H1 (cell line): ENCODE results near the gene PIEZO1. TPM values are rescaled to one million over a fixed set of nuclear protein-coding genes. Genes with fewer than 3 reads are reported as not detected.

ENCODE experiments used
- BCL11A ChIP-seq, 2 experiments: IDR thresholded peaks; one replicate each; pipeline ENCODE4 v1.6.1; 2011; ENCODE audit warnings: low read depth in 2 of 2, low read length in 2 of 2, mild to moderate bottlenecking in 2 of 2
- HDAC2 ChIP-seq, 2 experiments: fragments of 300-600 bp in 1 of 2; sonication (generic) in 1 of 2; IDR thresholded peaks; 2 replicates each; pipeline ENCODE4 v1.6.1; 2011 to 2012; ENCODE audit warnings: low read depth in 2 of 2, low read length in 2 of 2, mild to moderate bottlenecking in 2 of 2, moderate library complexity in 2 of 2, borderline replicate concordance in 1 of 2, inconsistent platforms in 1 of 2
- ZNF274 ChIP-seq: IDR thresholded peaks from 2 replicates; pipeline ENCODE4 v1.7.0; 2012; ENCODE audit warnings: low read length, borderline replicate concordance; ENCODE audit errors: extremely low read depth
- polyA plus RNA-seq, 7 experiments: library from polyadenylated mRNA; depleted of rRNA in 3 of 7; stranded (reverse) in 5 of 7; unstranded in 2 of 7; fragments of >200 nt in 5 of 7; fragments of 200-250 nt in 2 of 7; gene quantifications; 1 replicate in 5 of 7; 2 replicates in 1 of 7; 4 replicates in 1 of 7; pipeline versions ENCODE4 v1.2.1 to v1.2.3, GENCODE V29; 2011 to 2013; ENCODE audit warnings: missing spikeins in 2 of 7, mixed read lengths in 2 of 7
- total RNA-seq: library from RNA; stranded (reverse); fragmentation: NEBNext Ultra II Directional; extraction: Animal tissue kit (Norgen Biotek cat#: 25700); gene quantifications from 2 replicates; pipeline ENCODE4 v1.2.1, GENCODE V29; 2021

The PIEZO1 gene
- total and polyA plus RNA-seq, 2 of the 8 experiments (the other 6 are each of a cell fraction or from before 2014, with no cell fraction given) = 42.3 to 67.5 TPM

DNA sequence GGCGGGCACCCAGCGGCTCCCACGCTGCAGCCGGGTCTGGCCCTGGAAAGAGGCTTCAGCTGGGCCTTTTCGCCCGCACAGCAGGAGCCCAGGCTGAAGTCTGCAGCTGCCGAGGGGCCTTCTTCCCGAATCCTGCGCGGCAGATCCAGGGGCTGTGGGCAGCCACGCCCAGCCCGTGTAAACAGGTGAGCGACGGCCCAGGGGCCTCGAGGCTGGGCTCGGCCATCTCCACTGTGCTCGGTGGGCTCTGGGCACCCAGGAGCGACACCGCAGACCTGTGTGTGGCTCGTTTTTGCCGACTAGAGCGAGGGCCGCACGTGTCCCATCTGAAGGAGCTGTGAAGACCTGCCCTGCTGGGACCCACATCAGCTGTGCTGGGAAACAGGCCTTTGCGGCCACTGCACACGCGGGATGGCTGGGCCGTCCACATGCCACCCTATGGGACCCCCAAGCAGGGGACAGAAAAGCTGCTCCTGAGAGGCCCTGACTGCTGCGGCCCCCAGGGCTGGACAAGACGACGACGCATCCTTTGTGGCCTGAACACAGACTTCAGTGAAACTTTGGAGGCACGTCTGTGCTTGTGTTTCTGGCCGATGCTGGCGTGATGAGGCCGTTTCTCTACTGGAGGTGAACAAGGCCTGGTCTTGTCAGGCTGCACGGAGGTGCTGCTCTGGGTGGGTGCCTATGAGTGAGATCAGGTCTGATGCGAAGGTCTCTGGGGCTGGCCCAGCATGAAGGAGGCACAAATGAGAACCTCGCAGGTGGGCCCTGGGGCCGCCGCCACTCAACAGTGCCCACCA lies 31.9 kb upstream of the PIEZO1 start (continued):
- no peak for TF ChIP-seq ZNF274
- TF ChIP-seq BCL11A (IDR thresholded peaks at IDR 0.05; ENCODE audit: low read depth in 2 of 2, low read length in 2 of 2) = no peak
- TF ChIP-seq HDAC2 (IDR thresholded peaks at IDR 0.05; ENCODE audit: borderline replicate concordance in 1 of 2, low read depth in 2 of 2, low read length in 2 of 2) = no peak
